Measurements from ENCODE around the gene RPIA.

DNA sequence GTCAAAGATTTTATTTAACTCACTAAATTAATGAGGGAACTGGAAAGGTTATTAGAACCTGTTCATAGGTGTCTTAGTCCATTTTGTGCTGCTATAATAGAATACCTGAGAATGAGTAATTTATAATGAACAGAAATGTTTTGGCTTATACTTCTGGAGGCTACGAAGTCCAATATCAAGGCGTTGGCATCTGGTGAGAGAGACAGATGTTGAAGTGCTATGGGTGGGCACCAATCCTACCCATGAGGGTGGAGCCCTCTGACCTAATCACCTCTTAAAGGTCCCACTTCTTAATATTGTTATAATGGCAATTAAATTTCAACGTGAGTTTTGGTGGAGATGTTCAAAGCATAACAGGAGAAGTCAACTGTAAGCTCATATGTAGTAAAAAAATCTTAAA lies 5.1 kb downstream of the RPIA start:
- TF ChIP-seq, protein P1, sequence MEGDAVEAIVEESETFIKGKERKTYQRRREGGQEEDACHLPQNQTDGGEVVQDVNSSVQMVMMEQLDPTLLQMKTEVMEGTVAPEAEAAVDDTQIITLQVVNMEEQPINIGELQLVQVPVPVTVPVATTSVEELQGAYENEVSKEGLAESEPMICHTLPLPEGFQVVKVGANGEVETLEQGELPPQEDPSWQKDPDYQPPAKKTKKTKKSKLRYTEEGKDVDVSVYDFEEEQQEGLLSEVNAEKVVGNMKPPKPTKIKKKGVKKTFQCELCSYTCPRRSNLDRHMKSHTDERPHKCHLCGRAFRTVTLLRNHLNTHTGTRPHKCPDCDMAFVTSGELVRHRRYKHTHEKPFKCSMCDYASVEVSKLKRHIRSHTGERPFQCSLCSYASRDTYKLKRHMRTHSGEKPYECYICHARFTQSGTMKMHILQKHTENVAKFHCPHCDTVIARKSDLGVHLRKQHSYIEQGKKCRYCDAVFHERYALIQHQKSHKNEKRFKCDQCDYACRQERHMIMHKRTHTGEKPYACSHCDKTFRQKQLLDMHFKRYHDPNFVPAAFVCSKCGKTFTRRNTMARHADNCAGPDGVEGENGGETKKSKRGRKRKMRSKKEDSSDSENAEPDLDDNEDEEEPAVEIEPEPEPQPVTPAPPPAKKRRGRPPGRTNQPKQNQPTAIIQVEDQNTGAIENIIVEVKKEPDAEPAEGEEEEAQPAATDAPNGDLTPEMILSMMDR (IDR thresholded peaks at IDR 0.05 in 4 of 5, conservative IDR thresholded peaks at IDR 0.05 in 1 of 5): no peak
- no peak for TF ChIP-seq POLR2A (IDR thresholded peaks at IDR 0.05)
